Endothelial cell of umbilical vein (primary cell): Measurements from ENCODE around the gene GTF2H3. TPM values are rescaled to one million over a fixed set of nuclear protein-coding genes. Genes with fewer than 3 reads are reported as not detected.

ENCODE experiments used
- BruUV-seq: library from RNA; stranded (reverse); fragments of 400-500 nt; replicated peaks from 2 replicates; lab custom pipeline; 2021; lab: Mats Ljungman, UMichigan
- CTCF ChIA-PET: fragments of 300-600, 350-600 bp; sonication (Branson Sonifier 250); formaldehyde crosslinking; loops from one replicate; lab custom pipeline; 2021; ENCODE audit warnings: antibody characterized with exemption, inconsistent platforms; lab: Charles Lee
- POLR2A ChIA-PET: fragments of 300-600, 350-600 bp; sonication (Branson Sonifier 250); formaldehyde crosslinking; loops from one replicate; lab custom pipeline; 2021; ENCODE audit warnings: antibody characterized with exemption, inconsistent platforms; lab: Charles Lee
- DNase-seq: peaks from one replicate; pipeline ENCODE4 v3.0.0-alpha.2; 2011; ENCODE audit warnings: low read depth, low spot score
- FAIRE-seq: peaks from 2 replicates; lab custom pipeline; 2011; peaks lifted over from hg19 to GRCh38; lab: Jason Lieb, UNC
- H2AFZ ChIP-seq: 2 replicates; pipeline ENCODE4 v1.6.0; 2012; ENCODE audit warnings: low read depth, low read length, control low read depth, inconsistent platforms
- H3K27ac ChIP-seq: 2 replicates; pipeline ENCODE4 v1.5.1; 2011; ENCODE audit warnings: low read depth, mild to moderate bottlenecking, control low read depth, low read length, moderate library complexity; ENCODE audit not compliant: insufficient read depth
- H3K27me3 ChIP-seq, 2 experiments: 2 replicates each; pipeline versions ENCODE4 v1.6.0 to v1.6.1; 2011; ENCODE audit warnings: low read length in 2 of 2, mixed read lengths in 1 of 2; ENCODE audit not compliant: control insufficient read depth in 2 of 2, insufficient read depth in 2 of 2
- H3K36me3 ChIP-seq, 2 experiments: 2 replicates in 1 of 2; 3 replicates in 1 of 2; pipeline ENCODE4 v1.5.1; 2011; ENCODE audit warnings: low read length in 2 of 2, mild to moderate bottlenecking in 1 of 2, moderate library complexity in 1 of 2; ENCODE audit not compliant: control insufficient read depth in 2 of 2, insufficient read depth in 2 of 2; ENCODE audit errors: extremely low read depth in 1 of 2
- H3K4me1 ChIP-seq: 3 replicates; pipeline ENCODE4 v1.5.1; 2011; ENCODE audit warnings: mild to moderate bottlenecking, low read length; ENCODE audit not compliant: control insufficient read depth, insufficient read depth; ENCODE audit errors: extremely low read depth
- H3K4me2 ChIP-seq: 2 replicates; pipeline ENCODE4 v1.6.1; 2011; ENCODE audit warnings: low read length, control low read depth, mixed read lengths; ENCODE audit not compliant: insufficient read depth
- H3K4me3 ChIP-seq, 3 experiments: fragments of 200-600 bp in 1 of 3; sonication (generic), shearing (Covaris generic) in 1 of 3; replicated peaks in 1 of 3; 2 replicates each; pipeline ENCODE4 v1.5.1; 2011 to 2016; ENCODE audit warnings: control low read depth in 3 of 3, low read length in 3 of 3, mild to moderate bottlenecking in 2 of 3, inconsistent platforms in 1 of 3, low read depth in 1 of 3, moderate library complexity in 1 of 3; ENCODE audit not compliant: insufficient read depth in 1 of 3
- H3K79me2 ChIP-seq: 2 replicates; pipeline ENCODE4 v1.6.0; 2012; ENCODE audit warnings: low read length, inconsistent platforms; ENCODE audit not compliant: control insufficient read depth, insufficient read depth
- H3K9ac ChIP-seq: replicated peaks from 2 replicates; pipeline ENCODE3; 2011; ENCODE audit warnings: low read length, control low read depth; ENCODE audit not compliant: insufficient read depth; ENCODE audit errors: extremely low read depth
- H3K9me1 ChIP-seq: replicated peaks from 3 replicates; pipeline ENCODE4 v1.6.0; 2011; ENCODE audit warnings: mild to moderate bottlenecking, low read length; ENCODE audit not compliant: control insufficient read depth, insufficient read depth; ENCODE audit errors: extremely low read depth
- H3K9me3 ChIP-seq: replicated peaks from 2 replicates; pipeline ENCODE4 v1.5.1; 2012; ENCODE audit warnings: low read length, inconsistent platforms; ENCODE audit not compliant: control insufficient read depth, insufficient read depth
- H4K20me1 ChIP-seq: replicated peaks from 2 replicates; pipeline ENCODE3; 2011; ENCODE audit warnings: mild to moderate bottlenecking, low read length; ENCODE audit not compliant: control insufficient read depth, insufficient read depth; ENCODE audit errors: extremely low read depth
- FOS ChIP-seq: IDR thresholded peaks from 2 replicates; pipeline ENCODE4 v1.6.1; 2011; ENCODE audit warnings: mild to moderate bottlenecking, low read length, moderate library complexity, borderline replicate concordance; ENCODE audit not compliant: insufficient read depth
- GATA2 ChIP-seq: IDR thresholded peaks from 2 replicates; pipeline ENCODE4 v1.7.0; 2011; ENCODE audit warnings: low read depth, mild to moderate bottlenecking, moderate library complexity, mixed read lengths, low read length; ENCODE audit not compliant: insufficient read length, insufficient read depth
- JUN ChIP-seq: IDR thresholded peaks from 2 replicates; pipeline ENCODE4 v1.6.1; 2011; ENCODE audit warnings: borderline replicate concordance, low read depth; ENCODE audit not compliant: insufficient read length, insufficient read depth
- MAX ChIP-seq: IDR thresholded peaks from 2 replicates; pipeline ENCODE4 v1.6.1; 2011; ENCODE audit not compliant: insufficient read depth, insufficient read length
- POLR2A ChIP-seq: IDR thresholded peaks from 2 replicates; pipeline ENCODE4 v1.6.1; 2012; ENCODE audit warnings: low read depth, mild to moderate bottlenecking, control low read depth, low read length
- POLR2AphosphoS5 ChIP-seq: IDR thresholded peaks from 2 replicates; pipeline ENCODE4 v1.6.1; 2012; ENCODE audit warnings: low read depth, mild to moderate bottlenecking, control low read depth, low read length, moderate library complexity; ENCODE audit not compliant: insufficient read depth
- dilution Hi-C: fragments of 300-500 bp; cut with MboI; formaldehyde crosslinking; loops from one replicate; pipeline ENCODE4 v1.15.0; 2019; ENCODE audit warnings: low sequenced_read_pairs; ENCODE audit not compliant: extremely low pct_ligation_motif_present
- intact Hi-C: fragments of 100-400 bp; cut with micrococcal nuclease; formaldehyde crosslinking; loops from one replicate; pipeline ENCODE4 v1.10.0; 2022
- polyA plus RNA-seq, 4 experiments: library from polyadenylated mRNA; depleted of rRNA in 3 of 4; stranded (reverse) in 3 of 4; unstranded in 1 of 4; fragments of >200 nt; gene quantifications; 2 replicates each; pipeline versions ENCODE4 v1.2.1 to v1.2.3, GENCODE V29; 2011 to 2012; ENCODE audit warnings: missing spikeins in 1 of 4
- total RNA-seq: library from RNA; stranded (reverse); gene quantifications from 2 replicates; pipeline ENCODE4 v1.2.3, GENCODE V29; 2021
- TF ChIP-seq, protein P1 (sequence below), 2 donors: IDR thresholded peaks; 1 replicate in 1 of 2; 2 replicates in 1 of 2; pipeline ENCODE4 v1.5.1; 2011; ENCODE audit warnings: low read length in 2 of 2, mild to moderate bottlenecking in 2 of 2, moderate library complexity in 2 of 2, control low read depth in 1 of 2, inconsistent platforms in 1 of 2, low read depth in 1 of 2; ENCODE audit not compliant: insufficient read depth in 1 of 2; ENCODE audit errors: extremely low read depth in 1 of 2

The GTF2H3 gene
- total and polyA plus RNA-seq, 2 donors (not counting 3 experiments of a cell fraction or from before 2014, with no cell fraction given), result 17.8 to 31.3 TPM

GRCh38 chr12:123657211-123657610, 23.6 kb downstream of the GTF2H3 start:
- no peaks in the 10 kb centered on the region for H3K9me3 ChIP-seq
- no peak overlapping the region for H3K4me2 ChIP-seq
- dilution Hi-C loops (no loop called here), intact Hi-C loops (no loop called here)
- ChIA-PET POLR2A (no interaction called here), CTCF (interaction anchor here (1.5 kb wide), 1 partner anchor 13 kb away, joined by 4 read pairs; no protein-coding TSS in a partner anchor)
- H3K27ac ChIP-seq, result no peak overlapping the region
- no peak overlapping the region for H2AFZ ChIP-seq
- TF ChIP-seq, protein P1, sequence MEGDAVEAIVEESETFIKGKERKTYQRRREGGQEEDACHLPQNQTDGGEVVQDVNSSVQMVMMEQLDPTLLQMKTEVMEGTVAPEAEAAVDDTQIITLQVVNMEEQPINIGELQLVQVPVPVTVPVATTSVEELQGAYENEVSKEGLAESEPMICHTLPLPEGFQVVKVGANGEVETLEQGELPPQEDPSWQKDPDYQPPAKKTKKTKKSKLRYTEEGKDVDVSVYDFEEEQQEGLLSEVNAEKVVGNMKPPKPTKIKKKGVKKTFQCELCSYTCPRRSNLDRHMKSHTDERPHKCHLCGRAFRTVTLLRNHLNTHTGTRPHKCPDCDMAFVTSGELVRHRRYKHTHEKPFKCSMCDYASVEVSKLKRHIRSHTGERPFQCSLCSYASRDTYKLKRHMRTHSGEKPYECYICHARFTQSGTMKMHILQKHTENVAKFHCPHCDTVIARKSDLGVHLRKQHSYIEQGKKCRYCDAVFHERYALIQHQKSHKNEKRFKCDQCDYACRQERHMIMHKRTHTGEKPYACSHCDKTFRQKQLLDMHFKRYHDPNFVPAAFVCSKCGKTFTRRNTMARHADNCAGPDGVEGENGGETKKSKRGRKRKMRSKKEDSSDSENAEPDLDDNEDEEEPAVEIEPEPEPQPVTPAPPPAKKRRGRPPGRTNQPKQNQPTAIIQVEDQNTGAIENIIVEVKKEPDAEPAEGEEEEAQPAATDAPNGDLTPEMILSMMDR (IDR thresholded peaks at IDR 0.05; ENCODE audit: extremely low read depth in 1 of 2, insufficient read depth in 1 of 2, low read depth in 1 of 2, low read length in 2 of 2), result no peak
- no peak for TF ChIP-seq POLR2A
- no peak for TF ChIP-seq JUN
- no peak for TF ChIP-seq POLR2AphosphoS5
- no peak for TF ChIP-seq MAX
- no peak for TF ChIP-seq GATA2
- TF ChIP-seq FOS, result no peak
- no peaks in the 10 kb centered on the region for H3K9me1 ChIP-seq
- H3K79me2 ChIP-seq, result no peaks in the 10 kb centered on the region
- no peak for DNase-seq
- H3K36me3 ChIP-seq, result peaks cover 5 to 10% of the 10 kb centered on the region in 2 experiments
- H3K27me3 ChIP-seq, result no peaks in the 10 kb centered on the region
- no peak overlapping the region for H3K4me3 ChIP-seq
- no TSS peak for BruUV-seq
- no peaks in the 10 kb centered on the region for H3K4me1 ChIP-seq
- FAIRE-seq, result no peak
- no peak overlapping the region for H3K9ac ChIP-seq
- H4K20me1 ChIP-seq, result no peaks in the 10 kb centered on the region
